RWPE2 (cell line): ENCODE results near the gene DIPK1C.

Experiments
- ATAC-seq: fragments of 200-7000 bp; cut with Tn5 transposase; 3 replicates; pipeline ENCODE4 v1.9.1; 2021; ENCODE audit warnings: low read depth
- DNase-seq: peaks from one replicate; pipeline ENCODE4 v3.0.0-alpha.2; 2020; ENCODE audit warnings: low spot score
- H3K27ac ChIP-seq: fragments of 450-650 bp; 2 replicates; pipeline ENCODE4 v1.5.1; 2017; ENCODE audit warnings: mild to moderate bottlenecking; ENCODE audit not compliant: poor library complexity, severe bottlenecking
- H3K27me3 ChIP-seq: fragments of 250-450 bp; sonication (Bioruptor Pico); 2 replicates; pipeline ENCODE4 v1.5.1; 2021; ENCODE audit warnings: mild to moderate bottlenecking, moderate library complexity; ENCODE audit not compliant: insufficient read depth, poor library complexity, severe bottlenecking
- H3K36me3 ChIP-seq: fragments of 250-450 bp; sonication (Bioruptor Pico); 2 replicates; pipeline ENCODE4 v1.5.1; 2020; ENCODE audit warnings: low read depth, mild to moderate bottlenecking, moderate library complexity
- H3K4me1 ChIP-seq: fragments of 250-450 bp; sonication (Bioruptor Pico); 2 replicates; pipeline ENCODE4 v1.5.1; 2021; ENCODE audit warnings: mild to moderate bottlenecking, moderate library complexity; ENCODE audit not compliant: insufficient read depth, poor library complexity, severe bottlenecking
- H3K4me3 ChIP-seq: fragments of 250-450 bp; sonication (Bioruptor Pico); 2 replicates; pipeline ENCODE4 v1.5.1; 2021; ENCODE audit warnings: mild to moderate bottlenecking, moderate library complexity; ENCODE audit not compliant: severe bottlenecking
- H3K9me3 ChIP-seq: fragments of 250-450 bp; sonication (Bioruptor Pico); 2 replicates; pipeline ENCODE4 v1.5.1; 2021; ENCODE audit warnings: mild to moderate bottlenecking, moderate library complexity; ENCODE audit not compliant: severe bottlenecking
- CTCF ChIP-seq: fragments of 450-650 bp; IDR thresholded peaks from one replicate; pipeline ENCODE4 v1.5.1; 2017; ENCODE audit warnings: mild to moderate bottlenecking, moderate library complexity; ENCODE audit not compliant: poor library complexity, severe bottlenecking

Gene DIPK1C

GRCh38 chr18:74402806-74403433 lies 54.2 kb downstream of the DIPK1C start:
- TF ChIP-seq CTCF, result no peak
- ATAC-seq (no peak), DNase-seq (no peak)
- Histone ChIP-seq H3K27me3 (peaks cover 3% of the 10 kb centered on the region), H3K4me1 (no peaks in the 10 kb centered on the region), H3K9me3 (no peaks in the 10 kb centered on the region), H3K27ac (no peak overlapping the region), H3K36me3 (no peaks in the 10 kb centered on the region), H3K4me3 (no peak overlapping the region)

- Histone ChIP-seq H3K9me3 (no peaks in the 10 kb centered on the region), H3K27ac (no peak overlapping the region), H3K36me3 (no peaks in the 10 kb centered on the region), H3K4me3 (no peak overlapping the region), H3K4me1 (no peaks in the 10 kb centered on the region), H3K27me3 (no peaks in the 10 kb centered on the region)
- ATAC-seq (no peak), DNase-seq (no peak)
- TF ChIP-seq CTCF, result no peak
Observed at GRCh38 chr18:74400813-74401212, 56.3 kb downstream of the DIPK1C start.

- Histone ChIP-seq H3K27me3 (no peaks in the 10 kb centered on the region), H3K36me3 (no peaks in the 10 kb centered on the region), H3K4me3 (no peak overlapping the region), H3K27ac (no peak overlapping the region), H3K9me3 (no peaks in the 10 kb centered on the region), H3K4me1 (no peaks in the 10 kb centered on the region)
- no peak for DNase-seq
- ATAC-seq, result no peak
- TF ChIP-seq CTCF, result no peak
Observed at GRCh38 chr18:74399091-74399887, 57.8 kb downstream of the DIPK1C start.

GRCh38 chr18:74397572-74397971 lies 59.5 kb downstream of the DIPK1C start:
- no peak overlapping the region for H3K27ac ChIP-seq
- DNase-seq (no peak), ATAC-seq (peak; percentile 40; the same call in 2 of the 3 replicates)
- no peak overlapping the region for H3K4me3 ChIP-seq
- H3K4me1 ChIP-seq, result no peaks in the 10 kb centered on the region
- H3K36me3 ChIP-seq, result no peaks in the 10 kb centered on the region
- peaks cover 7% of the 10 kb centered on the region for H3K27me3 ChIP-seq
- H3K9me3 ChIP-seq, result no peaks in the 10 kb centered on the region
- TF ChIP-seq CTCF, result no peak
